IMR-90 (cell line): ENCODE data around the gene KAT2A. TPM values are rescaled to one million over a fixed set of nuclear protein-coding genes. Genes with fewer than 3 reads are reported as not detected.

Experiments used
- ATAC-seq: fragments of 200-7000 bp; cut with Tn5 transposase; 2 replicates; pipeline ENCODE4 v1.9.1; 2020; ENCODE audit warnings: low read depth, mild to moderate bottlenecking, moderate library complexity
- BruUV-seq: library from RNA; stranded (reverse); fragments of 400-500 nt; replicated peaks from 2 replicates; lab custom pipeline; 2021; lab: Mats Ljungman, UMichigan
- CTCF ChIA-PET: fragments of 300-600 bp; formaldehyde crosslinking; extraction: SDS; loops from one replicate; lab custom pipeline; 2021; ENCODE audit warnings: antibody characterized with exemption; lab: Yijun Ruan, JAX
- POLR2A ChIA-PET: fragments of 300-600 bp; sonication (Branson Sonifier 250); formaldehyde crosslinking; loops from one replicate; lab custom pipeline; 2022; ENCODE audit warnings: antibody characterized with exemption; ENCODE audit not compliant: unreplicated experiment; lab: Charles Lee
- DNase-seq: peaks from one replicate; pipeline ENCODE4 v3.0.0; 2013
- H2AFZ ChIP-seq: replicated peaks from 2 replicates; pipeline ENCODE3; 2013; ENCODE audit warnings: low read length, mild to moderate bottlenecking; ENCODE audit not compliant: poor library complexity
- H2AK5ac ChIP-seq: 2 replicates; pipeline ENCODE4 v1.6.1; 2013; ENCODE audit warnings: low read depth, low read length, inconsistent platforms
- H2AK9ac ChIP-seq: replicated peaks from 2 replicates; pipeline ENCODE3; 2013; ENCODE audit warnings: mild to moderate bottlenecking, low read depth, low read length, moderate library complexity; ENCODE audit not compliant: poor library complexity
- H2BK120ac ChIP-seq: 2 replicates; pipeline ENCODE4 v1.6.1; 2013; ENCODE audit warnings: low read depth, low read length, inconsistent platforms
- H2BK15ac ChIP-seq: 3 replicates; pipeline ENCODE4 v1.6.1; 2013; ENCODE audit warnings: low read depth, low read length, inconsistent platforms
- H2BK20ac ChIP-seq: 2 replicates; pipeline ENCODE4 v1.6.1; 2013; ENCODE audit warnings: low read depth, mild to moderate bottlenecking, inconsistent platforms, low read length, moderate library complexity
- H2BK5ac ChIP-seq: 2 replicates; pipeline ENCODE4 v1.6.1; 2013; ENCODE audit warnings: mild to moderate bottlenecking, low read depth, low read length, inconsistent platforms; ENCODE audit not compliant: poor library complexity, severe bottlenecking
- H3K14ac ChIP-seq: replicated peaks from 2 replicates; pipeline ENCODE4 v1.6.1; 2013; ENCODE audit warnings: low read depth, low read length, inconsistent platforms
- H3K18ac ChIP-seq: 2 replicates; pipeline ENCODE4 v1.6.1; 2013; ENCODE audit warnings: low read depth, low read length, control low read depth
- H3K23ac ChIP-seq: 2 replicates; pipeline ENCODE4 v1.6.1; 2013; ENCODE audit warnings: low read depth, low read length, inconsistent platforms
- H3K27ac ChIP-seq: 2 replicates; pipeline ENCODE4 v1.5.1; 2013; ENCODE audit warnings: mild to moderate bottlenecking, control low read depth, low read length; ENCODE audit not compliant: insufficient read depth
- H3K27me3 ChIP-seq: 2 replicates; pipeline ENCODE4 v1.6.1; 2013; ENCODE audit warnings: low read length; ENCODE audit not compliant: control insufficient read depth, insufficient read depth
- H3K36me3 ChIP-seq: 2 replicates; pipeline ENCODE4 v1.6.1; 2013; ENCODE audit warnings: low read length, mixed read lengths; ENCODE audit not compliant: control insufficient read depth, insufficient read depth
- H3K4ac ChIP-seq: 2 replicates; pipeline ENCODE4 v1.6.1; 2013; ENCODE audit warnings: low read depth, low read length, inconsistent platforms
- H3K4me1 ChIP-seq: 2 replicates; pipeline ENCODE4 v1.6.1; 2013; ENCODE audit warnings: low read length, mixed read lengths; ENCODE audit not compliant: control insufficient read depth, insufficient read depth
- H3K4me2 ChIP-seq: 2 replicates; pipeline ENCODE4 v1.6.1; 2013; ENCODE audit warnings: low read depth, mild to moderate bottlenecking, control low read depth, low read length, moderate library complexity
- H3K4me3 ChIP-seq: 2 replicates; pipeline ENCODE4 v1.5.1; 2013; ENCODE audit warnings: low read depth, mild to moderate bottlenecking, control low read depth, low read length, moderate library complexity; ENCODE audit not compliant: insufficient read depth
- H3K56ac ChIP-seq: 2 replicates; pipeline ENCODE4 v1.6.1; 2013; ENCODE audit warnings: low read length, inconsistent platforms; ENCODE audit not compliant: insufficient read depth; ENCODE audit errors: extremely low read depth
- H3K79me1 ChIP-seq, 2 experiments: 2 replicates each; pipeline ENCODE4 v1.6.1; 2013; ENCODE audit warnings: low read length in 2 of 2, inconsistent platforms in 1 of 2, low read depth in 1 of 2
- H3K9ac ChIP-seq: 2 replicates; pipeline ENCODE4 v1.6.1; 2013; ENCODE audit warnings: low read depth, low read length, control low read depth
- H3K9me1 ChIP-seq: 2 replicates; pipeline ENCODE4 v1.6.1; 2013; ENCODE audit warnings: low read length, inconsistent platforms; ENCODE audit not compliant: insufficient read depth
- H3K9me3 ChIP-seq: 2 replicates; pipeline ENCODE4 v1.6.1; 2013; ENCODE audit warnings: low read length; ENCODE audit not compliant: control insufficient read depth, insufficient read depth
- H4K20me1 ChIP-seq: 2 replicates; pipeline ENCODE4 v1.6.1; 2013; ENCODE audit warnings: low read length, inconsistent platforms; ENCODE audit not compliant: insufficient read depth
- H4K5ac ChIP-seq: 2 replicates; pipeline ENCODE4 v1.6.1; 2013; ENCODE audit warnings: mild to moderate bottlenecking, low read depth, low read length, control low read depth
- H4K8ac ChIP-seq, 2 experiments: 2 replicates each; pipeline ENCODE4 v1.6.1; 2013; ENCODE audit warnings: low read depth in 2 of 2, low read length in 2 of 2, control low read depth in 1 of 2, inconsistent platforms in 1 of 2
- H4K91ac ChIP-seq: 2 replicates; pipeline ENCODE4 v1.6.1; 2013; ENCODE audit warnings: low read depth, low read length, inconsistent platforms; ENCODE audit not compliant: insufficient read depth
- CEBPB ChIP-seq: IDR thresholded peaks from 2 replicates; pipeline ENCODE4 v1.6.1; 2012; ENCODE audit warnings: low read depth, low read length, improper control_type of control experiment
- ELK1 ChIP-seq: fragments of 150-350 bp; IDR thresholded peaks from 2 replicates; pipeline ENCODE4 v1.6.1; 2016; ENCODE audit warnings: low read depth, mild to moderate bottlenecking, low read length, moderate library complexity, borderline replicate concordance
- MAFK ChIP-seq: IDR thresholded peaks from 2 replicates; pipeline ENCODE4 v1.6.1; 2012; ENCODE audit warnings: low read depth, low read length, improper control_type of control experiment
- POLR2A ChIP-seq: IDR thresholded peaks from 2 replicates; pipeline ENCODE4 v1.6.1; 2012; ENCODE audit warnings: mild to moderate bottlenecking, low read depth, low read length
- RAD21 ChIP-seq: IDR thresholded peaks from 2 replicates; pipeline ENCODE4 v1.6.1; 2012; ENCODE audit warnings: low read length, improper control_type of control experiment
- RCOR1 ChIP-seq: IDR thresholded peaks from 2 replicates; pipeline ENCODE4 v1.6.1; 2012; ENCODE audit warnings: mild to moderate bottlenecking, low read length, improper control_type of control experiment; ENCODE audit not compliant: insufficient replicate concordance
- USF2 ChIP-seq: fragments of 150-350 bp; IDR thresholded peaks from 2 replicates; pipeline ENCODE4 v1.6.1; 2017; ENCODE audit warnings: mild to moderate bottlenecking, antibody characterized with exemption, low read length, low read depth
- WGBS, 2 experiments: methylation state at CpG; one replicate each; pipeline versions ENCODE4 v1.1.5 to v1.1.7; 2013; ENCODE audit warnings: missing lambda C conversion rate in 2 of 2; ENCODE audit not compliant: insufficient read length in 1 of 2; ENCODE audit errors: extremely low coverage in 2 of 2; 5-methylcytosine and 5-hydroxymethylcytosine counted together
- dilution Hi-C: fragments of 300-500 bp; cut with HindIII; formaldehyde crosslinking; loops from one replicate; pipeline ENCODE4 v1.14.3; 2018; ENCODE audit warnings: low sequenced_read_pairs; ENCODE audit not compliant: unreplicated experiment
- in situ Hi-C: fragments of 300-500 bp; cut with MboI; formaldehyde crosslinking; loops from 3 replicates; pipeline ENCODE4 v1.14.3; 2019; ENCODE audit warnings: low sequenced_read_pairs, inconsistent platforms, mixed read lengths
- intact Hi-C: fragments of 100-400 bp; cut with micrococcal nuclease; formaldehyde crosslinking; loops from 2 replicates; pipeline ENCODE4 v1.10.0; 2022
- polyA plus RNA-seq, 3 experiments: library from polyadenylated mRNA; depleted of rRNA; stranded (reverse); fragments of >200 nt; gene quantifications; 2 replicates each; pipeline ENCODE4 v1.2.3, GENCODE V29; 2012; ENCODE audit warnings: low replicate concordance in 1 of 3
- total RNA-seq: library from RNA; depleted of rRNA; stranded (reverse); fragments of >200 nt; gene quantifications from 2 replicates; pipeline ENCODE4 v1.2.3, GENCODE V29; 2012

KAT2A gene
- total and polyA plus RNA-seq, 2 of the 4 experiments (the other 2 are of a cell fraction): 6.3 to 28.2 TPM

DNA sequence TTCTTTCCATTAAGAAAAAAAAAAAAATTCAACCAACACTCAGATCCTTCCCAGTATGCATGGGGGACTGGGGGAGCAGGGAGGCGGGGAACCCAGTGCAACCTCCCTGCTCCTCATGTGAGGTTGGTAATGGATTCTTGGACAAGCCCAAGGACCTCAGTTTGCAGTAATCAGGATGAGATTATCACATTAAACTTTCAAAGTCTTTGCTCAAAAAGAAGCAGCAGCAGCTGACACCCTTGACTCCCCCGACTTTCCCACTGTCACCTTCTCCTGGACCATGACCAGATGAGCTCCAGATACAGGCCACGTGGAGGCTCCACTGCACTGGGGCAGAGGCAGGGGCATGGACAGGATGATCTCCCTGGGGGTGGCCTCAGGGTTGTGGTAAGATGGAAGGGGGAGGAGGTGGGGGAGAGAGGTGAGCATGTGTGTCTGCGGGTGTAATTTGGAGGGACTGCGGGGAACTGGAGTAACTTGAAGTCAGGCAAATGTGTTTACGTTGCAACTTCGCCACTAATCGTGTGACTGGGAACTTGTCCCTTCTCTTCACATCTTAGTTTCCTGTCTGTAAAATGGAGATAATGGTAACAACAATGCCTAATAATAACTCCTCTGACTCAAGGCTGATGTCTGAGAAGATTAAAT lies 42.6 kb downstream of the KAT2A start:
- no peak overlapping the region for H3K4ac ChIP-seq
- no peak overlapping the region for H4K5ac ChIP-seq
- WGBS, 2 experiments: no CpG with 5 or more reads among the region's 8 CpGs
- DNase-seq (no peak), ATAC-seq (no peak)
- H3K27me3 ChIP-seq: peaks cover 53% of the 10 kb centered on the region
- CTCF ChIA-PET: no interaction called here
- H3K27ac ChIP-seq: no peak overlapping the region
- intact Hi-C loops: no loop called here
- POLR2A ChIA-PET: no interaction called here
- H2AK9ac ChIP-seq: no peak overlapping the region
- H3K4me2 ChIP-seq: no peak overlapping the region
- no peak overlapping the region for H3K4me3 ChIP-seq
- H3K9ac ChIP-seq: no peak overlapping the region
- no peak overlapping the region for H2AFZ ChIP-seq
- dilution Hi-C loops: no loop called here
- no peak overlapping the region for H3K18ac ChIP-seq
- H3K9me1 ChIP-seq: no peaks in the 10 kb centered on the region
- H2BK120ac ChIP-seq: no peak overlapping the region
- H3K14ac ChIP-seq: no peak overlapping the region
- no peaks in the 10 kb centered on the region for H3K79me1 ChIP-seq
- no TSS peak for BruUV-seq
- no peak overlapping the region for H2BK15ac ChIP-seq
- no peaks in the 10 kb centered on the region for H3K4me1 ChIP-seq
- no peak overlapping the region for H3K56ac ChIP-seq
- H3K9me3 ChIP-seq: no peaks in the 10 kb centered on the region
- in situ Hi-C loops: no loop called here
- no peak overlapping the region for H4K8ac ChIP-seq
- H3K23ac ChIP-seq: no peak overlapping the region
- H2AK5ac ChIP-seq: no peak overlapping the region
- no peak overlapping the region for H2BK5ac ChIP-seq
- H3K36me3 ChIP-seq: no peaks in the 10 kb centered on the region
- H4K20me1 ChIP-seq: no peaks in the 10 kb centered on the region
- TF ChIP-seq USF2 (no peak), RCOR1 (no peak), POLR2A (no peak), RAD21 (no peak), MAFK (no peak), CEBPB (no peak), ELK1 (no peak)
- H4K91ac ChIP-seq: no peak overlapping the region
- H2BK20ac ChIP-seq: no peak overlapping the region
